ENCODE data around the gene HTR1B.

HTR1B gene

DNA sequence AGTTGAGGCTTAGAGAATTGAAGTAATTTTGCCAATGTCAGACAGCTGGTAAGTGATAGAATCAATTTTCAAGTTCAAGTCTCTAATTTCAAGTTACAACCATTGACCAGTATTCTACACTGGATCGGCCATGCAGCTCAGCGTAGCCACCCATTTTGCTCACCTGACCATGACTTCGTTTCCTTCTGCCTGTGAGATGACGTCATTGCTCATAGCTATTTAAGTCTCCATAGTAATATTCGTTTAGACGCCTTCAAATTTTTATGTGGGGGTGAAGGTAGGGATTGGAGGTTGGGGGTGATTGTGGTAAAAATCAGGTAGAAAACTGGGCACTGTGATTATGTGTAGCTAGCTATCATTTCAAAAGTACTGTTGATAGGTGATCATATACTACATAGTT, 5.6 kb upstream of the HTR1B start:
- H3K4me1 ChIP-seq: peaks cover 4% of the 10 kb centered on the region; the same call in 1 of the 2 replicates
- no peak overlapping the region for H3K4me3 ChIP-seq
- no peaks in the 10 kb centered on the region for H4K20me1 ChIP-seq
- peaks cover 24% of the 10 kb centered on the region for H3K27me3 ChIP-seq
- peaks cover 21% of the 10 kb centered on the region for H3K9me3 ChIP-seq
- no peak for TF ChIP-seq Cebpa-rat (IDR thresholded peaks at IDR 0.05)
- H3K4me2 ChIP-seq: no peak overlapping the region
- no peaks in the 10 kb centered on the region for H3K36me3 ChIP-seq
- no peak overlapping the region for H3K27ac ChIP-seq
- H3K9ac ChIP-seq: no peak overlapping the region

- Histone ChIP-seq H4K20me1 (no peaks in the 10 kb centered on the region), H3K4me3 (peak overlapping the region; percentile 59), H3K4me1 (peaks cover 4% of the 10 kb centered on the region; the same call in 1 of the 2 replicates), H3K9me3 (peaks cover 34% of the 10 kb centered on the region), H3K9ac (no peak overlapping the region; the same call in 1 of the 2 replicates), H3K4me2 (peak overlapping the region; percentile 66), H3K27me3 (peaks cover 24% of the 10 kb centered on the region), H3K27ac (no peak overlapping the region), H3K36me3 (no peaks in the 10 kb centered on the region)
- no peak for TF ChIP-seq Cebpa-rat (IDR thresholded peaks at IDR 0.05)
Observed at GRCh38 chr6:77466451-77467437, 3.5 kb upstream of the HTR1B start.

- H3K4me3 ChIP-seq: peak overlapping the region; percentile 59
- no peak for TF ChIP-seq Cebpa-rat (IDR thresholded peaks at IDR 0.05)
- no peaks in the 10 kb centered on the region for H3K36me3 ChIP-seq
- no peak overlapping the region for H3K27ac ChIP-seq
- H3K9ac ChIP-seq: no peak overlapping the region; the same call in 1 of the 2 replicates
- H3K4me2 ChIP-seq: peak overlapping the region; percentile 66
- peaks cover 4% of the 10 kb centered on the region; the same call in 1 of the 2 replicates for H3K4me1 ChIP-seq
- H4K20me1 ChIP-seq: no peaks in the 10 kb centered on the region
- peaks cover 24% of the 10 kb centered on the region for H3K27me3 ChIP-seq
- peaks cover 34% of the 10 kb centered on the region for H3K9me3 ChIP-seq
Observed at GRCh38 chr6:77466055-77466450, 2.8 kb upstream of the HTR1B start.

DNA sequence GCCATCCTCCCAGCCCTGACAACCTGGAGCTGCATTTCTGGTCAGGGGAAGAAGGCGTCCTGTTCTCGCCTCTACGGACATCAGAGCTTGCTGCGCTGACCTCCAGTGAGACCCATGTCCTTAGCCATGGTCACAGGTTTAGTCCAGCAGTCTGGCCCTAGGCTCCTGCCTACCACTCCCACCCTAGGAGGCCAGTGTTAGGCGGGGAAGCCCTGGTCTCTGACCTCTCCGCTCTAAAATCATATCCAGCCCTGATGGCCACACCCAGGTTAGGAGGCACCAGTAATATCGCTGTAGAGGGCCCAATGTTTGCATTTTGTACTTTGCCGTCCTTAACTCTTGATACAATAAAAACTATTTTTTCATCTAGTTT, 1.2 kb upstream of the HTR1B start:
- Histone ChIP-seq H3K9me3 (peaks cover 34% of the 10 kb centered on the region), H3K27me3 (peaks cover 24% of the 10 kb centered on the region), H3K4me2 (no peak overlapping the region), H3K36me3 (no peaks in the 10 kb centered on the region), H4K20me1 (no peaks in the 10 kb centered on the region), H3K4me3 (no peak overlapping the region), H3K4me1 (peaks cover 4% of the 10 kb centered on the region; the same call in 1 of the 2 replicates), H3K9ac (no peak overlapping the region), H3K27ac (no peak overlapping the region)
- no peak for TF ChIP-seq Cebpa-rat (IDR thresholded peaks at IDR 0.05)

DNA sequence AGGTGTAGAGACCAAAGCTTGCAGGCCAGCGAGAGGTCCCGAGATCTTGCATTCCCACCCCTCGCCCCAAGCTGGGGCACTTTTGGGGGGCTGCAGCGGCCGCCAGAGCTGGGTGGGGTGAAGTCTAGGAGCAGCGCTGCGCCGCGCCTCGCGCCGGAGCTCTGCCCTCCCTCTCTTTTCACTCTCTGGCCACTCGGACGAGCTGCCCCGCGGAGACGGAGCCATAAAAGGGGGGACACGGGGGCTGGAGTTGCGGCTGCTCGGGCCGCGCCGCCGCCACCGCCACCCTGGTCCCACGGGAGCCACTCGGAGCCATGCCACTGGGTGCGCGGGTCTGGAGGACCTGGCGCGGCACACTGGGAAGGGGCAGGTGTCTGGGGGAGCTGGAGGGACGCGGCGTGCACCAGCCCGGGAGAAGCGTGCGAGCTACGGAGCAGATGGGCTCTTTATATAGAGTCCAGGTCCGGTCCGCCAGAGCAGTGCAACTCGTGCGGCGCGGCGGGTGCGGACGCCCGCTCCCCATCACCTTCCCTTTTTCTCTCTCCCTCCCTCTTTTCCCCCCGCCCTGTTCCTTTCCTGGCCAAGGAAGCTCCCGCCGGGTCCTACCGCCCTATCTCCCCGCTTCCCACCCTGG, 687 bp upstream of the HTR1B start:
- H3K9ac ChIP-seq: no peak overlapping the region
- H3K27me3 ChIP-seq: peaks cover 24% of the 10 kb centered on the region
- no peaks in the 10 kb centered on the region for H4K20me1 ChIP-seq
- H3K27ac ChIP-seq: no peak overlapping the region
- no peak overlapping the region for H3K4me2 ChIP-seq
- peaks cover 34% of the 10 kb centered on the region for H3K9me3 ChIP-seq
- H3K4me1 ChIP-seq: peaks cover 4% of the 10 kb centered on the region; the same call in 1 of the 2 replicates
- H3K36me3 ChIP-seq: no peaks in the 10 kb centered on the region
- H3K4me3 ChIP-seq: no peak overlapping the region
- TF ChIP-seq Cebpa-rat (IDR thresholded peaks at IDR 0.05): no peak

DNA sequence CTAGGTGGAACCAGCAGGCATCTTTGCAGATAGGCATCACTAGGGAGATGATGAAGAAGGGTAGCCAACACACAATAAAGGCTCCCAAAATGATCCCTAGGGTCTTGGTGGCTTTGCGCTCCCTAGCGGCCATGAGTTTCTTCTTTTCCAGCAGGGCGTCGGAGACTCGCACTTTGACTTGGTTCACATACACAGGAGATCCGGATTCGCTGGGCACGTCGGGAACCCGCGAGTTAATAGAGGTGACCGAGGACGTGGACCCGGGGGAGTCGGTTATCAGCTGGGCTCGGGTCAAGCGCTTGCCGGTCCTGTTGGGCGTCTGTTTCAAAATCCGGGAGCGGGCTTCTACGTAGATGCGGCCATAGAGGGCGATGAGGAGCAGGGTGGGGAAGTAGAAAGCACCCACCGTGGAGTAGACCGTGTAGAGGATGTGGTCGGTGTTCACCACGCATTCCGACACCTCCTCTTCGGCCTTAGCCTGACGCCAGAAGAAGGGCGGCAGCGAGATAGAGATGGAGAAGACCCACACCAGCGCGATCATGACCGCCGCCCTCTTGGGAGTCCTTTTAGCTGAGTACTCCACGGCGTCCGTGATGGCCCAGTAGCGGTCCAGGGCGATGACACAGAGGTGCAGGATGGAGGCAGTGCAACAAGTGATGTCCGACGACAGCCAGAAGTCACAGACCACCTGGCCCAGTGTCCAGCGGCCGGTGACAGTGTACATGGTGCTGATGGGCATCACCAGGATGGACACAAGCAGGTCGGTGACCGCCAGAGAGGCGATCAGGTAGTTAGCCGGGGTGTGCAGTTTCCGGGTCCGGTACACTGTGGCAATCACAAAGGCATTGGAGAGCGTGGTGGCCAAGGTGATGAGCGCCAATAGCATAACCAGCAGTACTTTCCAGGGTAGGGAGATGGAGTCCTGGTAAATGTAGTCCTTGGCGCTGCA, 658 bp downstream of the HTR1B start:
- Histone ChIP-seq H3K27ac (no peak overlapping the region), H3K27me3 (peaks cover 24% of the 10 kb centered on the region), H4K20me1 (no peaks in the 10 kb centered on the region), H3K36me3 (no peaks in the 10 kb centered on the region), H3K9me3 (peaks cover 34% of the 10 kb centered on the region), H3K4me2 (no peak overlapping the region), H3K4me1 (peaks cover 4% of the 10 kb centered on the region; the same call in 1 of the 2 replicates), H3K9ac (no peak overlapping the region), H3K4me3 (no peak overlapping the region)
- TF ChIP-seq Cebpa-rat (IDR thresholded peaks at IDR 0.05): no peak

- no peaks in the 10 kb centered on the region for H4K20me1 ChIP-seq
- H3K27ac ChIP-seq: no peak overlapping the region
- H3K9ac ChIP-seq: no peak overlapping the region
- no peak overlapping the region for H3K4me3 ChIP-seq
- TF ChIP-seq Cebpa-rat (IDR thresholded peaks at IDR 0.05): no peak
- H3K9me3 ChIP-seq: peaks cover 32% of the 10 kb centered on the region
- peaks cover 19% of the 10 kb centered on the region for H3K27me3 ChIP-seq
- no peak overlapping the region for H3K4me2 ChIP-seq
- peaks cover 4% of the 10 kb centered on the region; the same call in 1 of the 2 replicates for H3K4me1 ChIP-seq
- no peaks in the 10 kb centered on the region for H3K36me3 ChIP-seq
Observed at GRCh38 chr6:77461796-77462195, 1.5 kb downstream of the HTR1B start.

DNA sequence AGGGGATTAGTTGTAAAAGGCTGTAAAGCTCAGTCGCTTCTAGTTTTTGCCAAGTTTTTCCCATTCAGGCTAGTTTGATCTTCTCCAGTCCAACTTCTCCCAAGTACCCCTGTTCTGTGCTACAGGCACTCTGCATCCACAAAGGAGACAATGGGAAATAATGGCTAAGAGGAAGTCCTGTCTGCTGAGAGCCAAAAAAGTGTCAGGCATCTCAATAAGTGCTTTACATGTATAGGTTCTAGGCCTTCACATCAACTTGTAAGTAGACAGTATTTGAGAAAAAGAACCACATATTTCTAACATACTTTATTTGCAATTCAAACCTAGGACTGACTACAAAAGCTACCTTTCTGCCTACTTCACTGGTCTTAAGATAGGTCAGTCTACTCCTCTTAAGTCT, 4.9 kb downstream of the HTR1B start:
- Histone ChIP-seq H3K4me2 (no peak overlapping the region), H3K27me3 (no peaks in the 10 kb centered on the region), H3K9ac (no peak overlapping the region), H3K9me3 (peaks cover 12% of the 10 kb centered on the region), H3K36me3 (no peaks in the 10 kb centered on the region), H3K4me1 (no peaks in the 10 kb centered on the region), H3K4me3 (no peak overlapping the region), H4K20me1 (no peaks in the 10 kb centered on the region), H3K27ac (no peak overlapping the region)
- TF ChIP-seq Cebpa-rat (IDR thresholded peaks at IDR 0.05): no peak

GRCh38 chr6:77457720-77458349, 5.5 kb downstream of the HTR1B start:
- Histone ChIP-seq H3K4me1 (no peaks in the 10 kb centered on the region), H3K27me3 (no peaks in the 10 kb centered on the region), H3K4me3 (no peak overlapping the region), H4K20me1 (no peaks in the 10 kb centered on the region), H3K27ac (no peak overlapping the region), H3K9ac (no peak overlapping the region), H3K4me2 (no peak overlapping the region), H3K9me3 (peaks cover 6% of the 10 kb centered on the region), H3K36me3 (no peaks in the 10 kb centered on the region)
- TF ChIP-seq Cebpa-rat (IDR thresholded peaks at IDR 0.05): no peak
